HCT116 (cell line): ENCODE data around the gene TOP2B. TPM values are rescaled to one million over a fixed set of nuclear protein-coding genes. Genes with fewer than 3 reads are reported as not detected.

Experiments
- ATAC-seq: fragments of 200-7000 bp; cut with Tn5 transposase; 2 replicates; pipeline ENCODE4 v1.9.1; 2020; ENCODE audit warnings: mild to moderate bottlenecking, moderate library complexity
- BruUV-seq: library from RNA; stranded (reverse); fragments of 400-500 nt; replicated peaks from 2 replicates; lab custom pipeline; 2021; lab: Mats Ljungman, UMichigan
- CTCF ChIA-PET: fragments of 300-600 bp; sonication (Branson Sonifier 250); formaldehyde crosslinking; loops from one replicate; lab custom pipeline; 2021; ENCODE audit warnings: antibody characterized with exemption; lab: Charles Lee
- POLR2A ChIA-PET: fragments of 300-600, 350-600 bp; sonication (Branson Sonifier 250); formaldehyde crosslinking; loops from one replicate; lab custom pipeline; 2021; ENCODE audit warnings: antibody characterized with exemption; lab: Charles Lee
- RAD21 ChIA-PET, 2 experiments: fragments of 300-600 bp; sonication (Branson Sonifier 250); formaldehyde crosslinking; loops; one replicate each; lab custom pipeline; 2023; ENCODE audit warnings: low total read pairs in 2 of 2; ENCODE audit not compliant: uncharacterized antibody in 2 of 2, unreplicated experiment in 2 of 2, low non-redundant PET in 1 of 2; lab: Charles Lee
- DNase-seq: peaks from one replicate; pipeline ENCODE4 v3.0.0-alpha.2; 2010; ENCODE audit warnings: low read depth, low spot score
- H2AFZ ChIP-seq: fragments of 200-600 bp; shearing (Covaris generic), sonication (generic); 2 replicates; pipeline ENCODE4 v1.6.1; 2017; ENCODE audit warnings: low read depth, mixed run types, mixed read lengths, antibody characterized with exemption, low read length; ENCODE audit not compliant: poor library complexity, severe bottlenecking
- H3K27ac ChIP-seq: 2 replicates; pipeline ENCODE4 v1.5.1; 2012; ENCODE audit warnings: low read depth, low read length
- H3K27me3 ChIP-seq: fragments of 200-600 bp; sonication (generic); 2 replicates; pipeline ENCODE4 v1.6.1; 2016; ENCODE audit warnings: mixed run types, low read length, mixed read lengths; ENCODE audit not compliant: insufficient read depth
- H3K36me3 ChIP-seq, 2 experiments: fragments of 200-500 bp in 1 of 2; fragments of 200-600 bp in 1 of 2; sonication (Bioruptor generic) in 1 of 2; sonication (generic) in 1 of 2; 2 replicates each; pipeline versions ENCODE4 v1.5.1 to v1.6.1; 2014 to 2016; ENCODE audit warnings: low read length in 2 of 2, inconsistent platforms in 1 of 2, mixed read lengths in 1 of 2, mixed run types in 1 of 2; ENCODE audit not compliant: insufficient read depth in 2 of 2, control insufficient read depth in 1 of 2
- H3K4me1 ChIP-seq, 2 experiments: fragments of 200-600 bp in 1 of 2; sonication (generic) in 1 of 2; 2 replicates each; pipeline versions ENCODE4 v1.5.1 to v1.6.1; 2012 to 2017; ENCODE audit warnings: low read length in 2 of 2, inconsistent platforms in 1 of 2, mild to moderate bottlenecking in 1 of 2, mixed read lengths in 1 of 2, mixed run types in 1 of 2, moderate library complexity in 1 of 2; ENCODE audit not compliant: insufficient read depth in 2 of 2, control insufficient read depth in 1 of 2
- H3K4me2 ChIP-seq: fragments of 200-600 bp; sonication (generic); 2 replicates; pipeline ENCODE4 v1.6.1; 2017; ENCODE audit warnings: mixed run types, low read length, mixed read lengths
- H3K4me3 ChIP-seq, 2 experiments: fragments of 200-600 bp in 1 of 2; sonication (generic) in 1 of 2; replicated peaks in 1 of 2; 2 replicates each; pipeline ENCODE4 v1.5.1; 2011 to 2016; ENCODE audit warnings: low read length in 2 of 2, control low read depth in 1 of 2, low read depth in 1 of 2, mild to moderate bottlenecking in 1 of 2, mixed read lengths in 1 of 2, mixed run types in 1 of 2
- H3K79me2 ChIP-seq: fragments of 200-600 bp; sonication (generic); 2 replicates; pipeline ENCODE4 v1.6.1; 2017; ENCODE audit warnings: mild to moderate bottlenecking, mixed run types, low read length, moderate library complexity, mixed read lengths; ENCODE audit not compliant: insufficient read depth
- H3K9ac ChIP-seq: fragments of 200-600 bp; sonication (generic); 2 replicates; pipeline ENCODE4 v1.6.1; 2016; ENCODE audit warnings: low read length, mixed read lengths
- H3K9me2 ChIP-seq: fragments of 200-600 bp; sonication (generic), shearing (Covaris generic); 2 replicates; pipeline ENCODE4 v1.6.1; 2017; ENCODE audit warnings: mixed run types, mild to moderate bottlenecking, moderate library complexity; ENCODE audit not compliant: insufficient read depth
- H3K9me3 ChIP-seq, 2 experiments: fragments of 200-500 bp in 1 of 2; fragments of 200-600 bp in 1 of 2; sonication (Bioruptor generic) in 1 of 2; sonication (generic) in 1 of 2; 2 replicates each; pipeline ENCODE4 v1.6.1; 2014 to 2017; ENCODE audit warnings: low read length in 2 of 2, mixed read lengths in 2 of 2, inconsistent platforms in 1 of 2, low read depth in 1 of 2, mild to moderate bottlenecking in 1 of 2, mixed run types in 1 of 2, moderate library complexity in 1 of 2; ENCODE audit not compliant: control insufficient read depth in 1 of 2, insufficient read depth in 1 of 2
- H4K20me1 ChIP-seq: fragments of 200-600 bp; sonication (generic), shearing (Covaris generic); 2 replicates; pipeline ENCODE4 v1.6.1; 2017; ENCODE audit warnings: mixed run types, mild to moderate bottlenecking, moderate library complexity; ENCODE audit not compliant: insufficient read depth
- ATF3 ChIP-seq: IDR thresholded peaks from 2 replicates; pipeline ENCODE4 v1.6.1; 2012
- CEBPB ChIP-seq: IDR thresholded peaks from 2 replicates; pipeline ENCODE4 v1.6.1; 2012; ENCODE audit warnings: low read depth
- CTCF ChIP-seq, 3 experiments: fragments of 200-600 bp in 1 of 3; sonication (generic) in 1 of 3; IDR thresholded peaks in 2 of 3; conservative IDR thresholded peaks in 1 of 3; 2 replicates each; pipeline ENCODE4 v1.5.1; 2012 to 2017; ENCODE audit warnings: low read depth in 2 of 3, low read length in 2 of 3, antibody characterized with exemption in 1 of 3, borderline replicate concordance in 1 of 3, control low read depth in 1 of 3, mild to moderate bottlenecking in 1 of 3, mixed read lengths in 1 of 3, mixed run types in 1 of 3, moderate library complexity in 1 of 3; ENCODE audit not compliant: insufficient read depth in 1 of 3
- ELF1 ChIP-seq: IDR thresholded peaks from 2 replicates; pipeline ENCODE4 v1.6.1; 2012; ENCODE audit warnings: low read depth, borderline replicate concordance
- EZH2 ChIP-seq: fragments of 200-600 bp; sonication (generic); IDR thresholded peaks from 2 replicates; pipeline ENCODE4 v1.6.1; 2017; ENCODE audit warnings: antibody characterized with exemption, mixed run types
- MAX ChIP-seq: IDR thresholded peaks from 2 replicates; pipeline ENCODE4 v1.6.1; 2012
- POLR2A ChIP-seq: IDR thresholded peaks from 2 replicates; pipeline ENCODE4 v1.7.0; 2011; ENCODE audit warnings: borderline replicate concordance; ENCODE audit not compliant: insufficient read depth, insufficient read length; ENCODE audit errors: extremely low read depth
- POLR2AphosphoS5 ChIP-seq: IDR thresholded peaks from 2 replicates; pipeline ENCODE4 v1.6.1; 2011; ENCODE audit warnings: mild to moderate bottlenecking, low read depth, low read length, moderate library complexity
- RAD21 ChIP-seq: IDR thresholded peaks from 2 replicates; pipeline ENCODE4 v1.6.1; 2012; ENCODE audit warnings: low read depth, mild to moderate bottlenecking
- SIN3A ChIP-seq: IDR thresholded peaks from 2 replicates; pipeline ENCODE4 v1.6.1; 2012; ENCODE audit warnings: low read depth
- SRF ChIP-seq: IDR thresholded peaks from 2 replicates; pipeline ENCODE4 v1.6.1; 2012; ENCODE audit warnings: low read depth
- TCF7L2 ChIP-seq: IDR thresholded peaks from 2 replicates; pipeline ENCODE4 v1.7.0; 2011; ENCODE audit warnings: borderline replicate concordance, inconsistent platforms; ENCODE audit not compliant: insufficient read depth, insufficient read length; ENCODE audit errors: extremely low read depth
- YY1 ChIP-seq: IDR thresholded peaks from 2 replicates; pipeline ENCODE4 v1.6.1; 2011; ENCODE audit warnings: low read length, low read depth, moderate library complexity, mild to moderate bottlenecking; ENCODE audit not compliant: insufficient replicate concordance; ENCODE audit errors: extremely low read depth
- ZBTB33 ChIP-seq: IDR thresholded peaks from 2 replicates; pipeline ENCODE4 v1.6.1; 2011; ENCODE audit warnings: mild to moderate bottlenecking, low read length, moderate library complexity; ENCODE audit not compliant: insufficient replicate concordance; ENCODE audit errors: extremely low read depth
- ZFX ChIP-seq: fragments of 450-650 bp; IDR thresholded peaks from 2 replicates; pipeline ENCODE4 v1.6.1; 2017
- ZNF274 ChIP-seq: fragments of 200-500 bp; sonication (Bioruptor generic); IDR thresholded peaks from 2 replicates; pipeline ENCODE4 v1.6.1; 2014; ENCODE audit warnings: mild to moderate bottlenecking, low read depth, low read length, inconsistent platforms
- intact Hi-C: fragments of 100-400 bp; cut with micrococcal nuclease; formaldehyde crosslinking; loops from 2 replicates; pipeline ENCODE4 v1.10.0; 2022
- total RNA-seq: library from RNA; stranded (reverse); gene quantifications from one replicate; pipeline ENCODE4 v1.2.1, GENCODE V29; 2021; ENCODE audit not compliant: unreplicated experiment

TOP2B gene
- total RNA-seq, 1 experiment from 2014 or later = 101 TPM

GRCh38 chr3:25581823-25582222 is 82.9 kb downstream of the TOP2B start:
- BruUV-seq = no TSS peak
- H3K27me3 ChIP-seq = 0 out of 2 replicates have a peak, but pooled peaks cover 3% of the 10 kb centered on the region
- H3K79me2 ChIP-seq = no peaks in the 10 kb centered on the region
- ChIA-PET RAD21 (no interaction called here), POLR2A (no interaction called here), CTCF (no interaction called here)
- H4K20me1 ChIP-seq = no peaks in the 10 kb centered on the region
- peak overlapping the region; percentile 12 for H3K4me2 ChIP-seq
- no peak overlapping the region for H3K4me3 ChIP-seq
- H3K9me3 ChIP-seq = no peaks in the 10 kb centered on the region
- peaks cover 0 to 10% of the 10 kb centered on the region in 2 experiments; a peak in 1 of 4 replicates for H3K4me1 ChIP-seq
- H3K9me2 ChIP-seq = no peaks in the 10 kb centered on the region
- H3K27ac ChIP-seq = no peak overlapping the region
- no peak for DNase-seq
- no peak overlapping the region for H3K9ac ChIP-seq
- no peak overlapping the region for H2AFZ ChIP-seq
- intact Hi-C loops = no loop called here
- ATAC-seq = no peak
- TF ChIP-seq ZNF274 (no peak), TCF7L2 (no peak), MAX (no peak), ELF1 (no peak), CTCF (IDR thresholded peaks at IDR 0.05 in 2 of 3, conservative IDR thresholded peaks at IDR 0.05 in 1 of 3; ENCODE audit: borderline replicate concordance in 1 of 3, insufficient read depth in 1 of 3, low read depth in 2 of 3, low read length in 2 of 3) (no peak), YY1 (no peak), POLR2AphosphoS5 (no peak), POLR2A (no peak), ZFX (no peak), ATF3 (no peak), SRF (no peak), SIN3A (no peak), RAD21 (no peak), EZH2 (no peak), ZBTB33 (no peak), CEBPB (no peak)
- no peaks in the 10 kb centered on the region for H3K36me3 ChIP-seq
